ENCODE results near the gene LRRC39. TPM values are rescaled to one million over a fixed set of nuclear protein-coding genes. Genes with fewer than 3 reads are reported as not detected.
A peak's percentile ranks its signal among the peaks of the same experiment; 100 is the strongest.

Gene LRRC39
- total and polyA plus RNA-seq, 2 experiments from 2014 or later = 0.21 TPM; not detected in 1

DNA sequence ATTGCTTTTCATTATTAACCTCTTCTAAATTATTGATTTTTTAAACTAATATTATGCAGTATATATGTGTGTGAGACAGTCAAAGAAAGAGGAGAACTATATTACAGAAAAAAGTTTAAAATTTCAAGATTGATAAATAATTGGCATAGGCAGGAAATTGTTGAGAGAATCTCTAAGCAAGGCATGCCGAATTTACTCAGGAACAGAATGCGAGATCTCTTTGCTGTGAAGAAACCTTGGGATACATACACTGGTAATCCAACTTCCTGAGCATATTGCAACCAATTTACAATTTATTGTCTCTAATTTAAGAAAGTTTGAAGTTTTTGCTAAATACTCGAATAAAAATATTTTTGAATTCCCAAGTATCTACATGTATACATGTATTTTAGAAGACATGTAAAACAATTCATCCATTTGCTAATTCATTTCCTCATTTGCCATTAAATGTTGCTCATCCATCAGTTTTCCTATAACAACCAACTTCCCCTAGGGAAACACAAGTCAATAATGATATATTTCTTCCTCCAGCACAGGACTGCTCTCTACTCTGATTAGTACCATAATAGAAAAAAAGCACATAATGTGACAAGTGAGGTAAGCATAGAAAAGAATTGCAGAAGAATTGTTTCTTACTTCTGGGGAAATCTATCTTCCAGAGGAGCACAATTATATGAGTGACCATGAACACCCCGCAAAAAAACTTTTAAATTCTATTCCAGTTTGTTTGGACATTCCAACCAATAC lies 588 bp downstream of the LRRC39 start:
- in situ Hi-C loops (cut with MboI) = no loop called here
- Histone ChIP-seq H3K9me2 (ENCODE audit: insufficient read depth) (no peaks in the 10 kb centered on the region), H3K9me3 (ENCODE audit: low read depth) (no peaks in the 10 kb centered on the region), H3K4me3 (no peak overlapping the region), H3K27ac (no peak overlapping the region), H2AFZ (no peak overlapping the region), H3K4me1 (ENCODE audit: insufficient read depth) (no peaks in the 10 kb centered on the region), H3K36me3 (ENCODE audit: low read depth) (no peaks in the 10 kb centered on the region), H3K4me2 (ENCODE audit: unreplicated experiment) (no peak overlapping the region), H3F3A (ENCODE audit: insufficient read depth) (no peaks in the 10 kb centered on the region), H3K79me2 (ENCODE audit: insufficient read depth) (no peaks in the 10 kb centered on the region), H3K9ac (no peak overlapping the region), H3K27me3 (replicated peaks; ENCODE audit: insufficient read depth) (no peaks in the 10 kb centered on the region), H4K20me1 (ENCODE audit: insufficient read depth) (no peaks in the 10 kb centered on the region)
- DNase-seq = no peak
- 92 to 97% methylated on average over 4 of the region's 4 CpGs for WGBS, 2 experiments (ENCODE audit: low coverage in 1 of 2, low lambda C conversion rate in 2 of 2, missing lambda C conversion rate in 2 of 2)
- TF ChIP-seq EZH2 (IDR thresholded peaks at IDR 0.05; ENCODE audit: insufficient read depth, poor library complexity, severe bottlenecking) = no peak
- no peak for TF ChIP-seq EZH2phosphoT487 (IDR thresholded peaks at IDR 0.05; ENCODE audit: insufficient read depth, low read depth)

DNA sequence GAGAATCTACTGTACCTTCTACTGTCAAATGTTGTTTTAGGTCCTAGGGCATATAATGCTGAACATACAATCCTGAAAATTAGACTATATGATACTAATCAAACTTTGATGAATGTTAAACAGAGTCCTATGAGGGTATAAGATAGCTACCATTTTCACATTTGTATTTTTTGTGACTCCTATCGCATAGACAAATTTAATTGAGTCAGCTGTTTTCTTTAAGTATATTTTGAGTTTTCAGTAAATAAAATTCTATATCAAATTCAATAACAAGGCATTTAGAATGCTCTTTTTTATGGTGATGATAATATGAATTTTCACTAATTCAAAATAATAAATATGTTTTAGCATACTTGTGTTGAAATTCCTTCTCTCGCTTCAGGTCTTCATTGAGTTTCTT lies 10.0 kb downstream of the LRRC39 start:
- no peak for DNase-seq
- Histone ChIP-seq H3K9me3 (ENCODE audit: low read depth) (no peaks in the 10 kb centered on the region), H3K4me1 (ENCODE audit: insufficient read depth) (peaks cover 2% of the 10 kb centered on the region; the same call in 1 of the 2 replicates), H3K4me3 (no peak overlapping the region), H3K4me2 (ENCODE audit: unreplicated experiment) (no peak overlapping the region), H3K27me3 (replicated peaks; ENCODE audit: insufficient read depth) (no peaks in the 10 kb centered on the region), H3K27ac (no peak overlapping the region), H4K20me1 (ENCODE audit: insufficient read depth) (no peaks in the 10 kb centered on the region), H3K36me3 (ENCODE audit: low read depth) (no peaks in the 10 kb centered on the region), H3F3A (ENCODE audit: insufficient read depth) (0 out of 2 replicates have a peak, but pooled peaks cover 7% of the 10 kb centered on the region), H3K9me2 (ENCODE audit: insufficient read depth) (no peaks in the 10 kb centered on the region), H3K79me2 (ENCODE audit: insufficient read depth) (no peaks in the 10 kb centered on the region), H3K9ac (no peak overlapping the region), H2AFZ (no peak overlapping the region)
- in situ Hi-C loops (cut with MboI) = no loop called here
- 94 to 99% methylated on average over 2 of the region's 2 CpGs for WGBS, 2 experiments (ENCODE audit: low coverage in 1 of 2, low lambda C conversion rate in 2 of 2, missing lambda C conversion rate in 2 of 2)
- TF ChIP-seq EZH2phosphoT487 (IDR thresholded peaks at IDR 0.05; ENCODE audit: insufficient read depth, low read depth) (no peak), EZH2 (IDR thresholded peaks at IDR 0.05; ENCODE audit: insufficient read depth, poor library complexity, severe bottlenecking) (no peak)

DNA sequence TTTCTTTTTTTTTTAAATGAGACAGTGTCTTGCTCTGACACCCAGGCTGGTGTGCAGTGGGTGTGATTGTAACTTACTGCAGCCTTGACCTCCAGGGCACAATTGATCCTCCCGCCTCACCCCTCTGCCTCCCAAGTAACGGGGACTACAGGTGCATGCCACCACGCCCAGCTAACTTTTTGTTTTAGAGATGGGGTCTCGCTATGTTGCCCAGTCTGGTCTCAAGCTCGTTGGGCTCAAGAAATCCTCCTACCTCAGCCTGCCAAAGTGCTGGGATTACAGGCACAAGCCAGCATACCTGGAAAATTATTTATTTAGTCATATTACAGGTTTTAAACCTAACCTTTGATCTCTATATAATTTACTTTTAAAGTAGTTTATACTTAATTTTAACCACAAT lies 13.4 kb downstream of the LRRC39 start:
- peaks cover 2% of the 10 kb centered on the region; the same call in 1 of the 2 replicates for H3K4me1 ChIP-seq (ENCODE audit: insufficient read depth)
- in situ Hi-C loops (cut with MboI) = no loop called here
- H3K4me2 ChIP-seq (ENCODE audit: unreplicated experiment) = peak overlapping the region; percentile 54
- H3K9me3 ChIP-seq (ENCODE audit: low read depth) = no peaks in the 10 kb centered on the region
- H3K9me2 ChIP-seq (ENCODE audit: insufficient read depth) = no peaks in the 10 kb centered on the region
- no peak overlapping the region for H3K9ac ChIP-seq
- H3K79me2 ChIP-seq (ENCODE audit: insufficient read depth) = no peaks in the 10 kb centered on the region
- 89 to 94% methylated on average over 5 of the region's 5 CpGs for WGBS, 2 experiments (ENCODE audit: low coverage in 1 of 2, low lambda C conversion rate in 2 of 2, missing lambda C conversion rate in 2 of 2)
- H3K36me3 ChIP-seq (ENCODE audit: low read depth) = no peaks in the 10 kb centered on the region
- no peak for DNase-seq
- H2AFZ ChIP-seq = no peak overlapping the region
- no peak overlapping the region for H3K4me3 ChIP-seq
- no peaks in the 10 kb centered on the region for H4K20me1 ChIP-seq (ENCODE audit: insufficient read depth)
- no peak for TF ChIP-seq EZH2 (IDR thresholded peaks at IDR 0.05; ENCODE audit: insufficient read depth, poor library complexity, severe bottlenecking)
- no peak for TF ChIP-seq EZH2phosphoT487 (IDR thresholded peaks at IDR 0.05; ENCODE audit: insufficient read depth, low read depth)
- H3K27ac ChIP-seq = peak overlapping the region; percentile 20; the same call in 1 of the 2 replicates
- 0 out of 2 replicates have a peak, but pooled peaks cover 7% of the 10 kb centered on the region for H3F3A ChIP-seq (ENCODE audit: insufficient read depth)
- no peaks in the 10 kb centered on the region for H3K27me3 ChIP-seq (replicated peaks; ENCODE audit: insufficient read depth)

DNA sequence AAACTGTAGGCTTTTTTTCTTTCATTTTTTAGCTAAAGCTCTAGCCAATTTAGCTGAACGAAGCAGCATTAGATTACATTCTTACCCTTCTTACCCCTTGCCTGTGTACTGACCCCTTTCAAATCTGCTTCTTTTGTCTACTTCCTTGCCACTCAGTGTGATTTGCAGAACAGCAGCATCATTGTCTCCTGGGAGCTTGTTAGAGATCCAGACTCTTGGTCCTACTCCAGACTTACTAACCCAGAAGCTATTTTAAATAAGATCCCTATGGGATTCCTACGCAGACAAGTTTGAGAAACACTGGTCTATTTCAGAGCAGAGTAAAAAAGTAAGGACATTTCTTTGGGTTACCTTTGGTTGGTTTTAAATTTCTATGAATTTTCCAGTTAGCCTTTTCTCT lies 13.8 kb downstream of the LRRC39 start:
- H3K79me2 ChIP-seq (ENCODE audit: insufficient read depth) = no peaks in the 10 kb centered on the region
- H2AFZ ChIP-seq = peak overlapping the region; percentile 34; the same call in 1 of the 2 replicates
- H3K36me3 ChIP-seq (ENCODE audit: low read depth) = no peaks in the 10 kb centered on the region
- peaks cover 2% of the 10 kb centered on the region; the same call in 1 of the 2 replicates for H3K4me1 ChIP-seq (ENCODE audit: insufficient read depth)
- 9 to 19% methylated on average over 2 of the region's 2 CpGs for WGBS, 2 experiments (ENCODE audit: low coverage in 1 of 2, low lambda C conversion rate in 2 of 2, missing lambda C conversion rate in 2 of 2)
- no peaks in the 10 kb centered on the region for H3K9me2 ChIP-seq (ENCODE audit: insufficient read depth)
- H3K27ac ChIP-seq = peak overlapping the region; percentile 20; the same call in 1 of the 2 replicates
- H3K9me3 ChIP-seq (ENCODE audit: low read depth) = no peaks in the 10 kb centered on the region
- H3K9ac ChIP-seq = no peak overlapping the region
- H3F3A ChIP-seq (ENCODE audit: insufficient read depth) = 0 out of 2 replicates have a peak, but pooled peaks cover 7% of the 10 kb centered on the region
- in situ Hi-C loops (cut with MboI) = no loop called here
- no peaks in the 10 kb centered on the region for H3K27me3 ChIP-seq (replicated peaks; ENCODE audit: insufficient read depth)
- H3K4me2 ChIP-seq (ENCODE audit: unreplicated experiment) = peak overlapping the region; percentile 54
- peak; percentile 93 for DNase-seq
- TF ChIP-seq EZH2phosphoT487 (IDR thresholded peaks at IDR 0.05; ENCODE audit: insufficient read depth, low read depth) = no peak
- no peak for TF ChIP-seq EZH2 (IDR thresholded peaks at IDR 0.05; ENCODE audit: insufficient read depth, poor library complexity, severe bottlenecking)
- no peak overlapping the region for H3K4me3 ChIP-seq
- no peaks in the 10 kb centered on the region for H4K20me1 ChIP-seq (ENCODE audit: insufficient read depth)

All from GM23248 (cell line).